Cerebellar cortex (tissue), 1 donor: Measurements from ENCODE around the gene LDLRAP1.
A peak's percentile ranks its signal among the peaks of the same experiment; 100 is the strongest.

Source experiments
- DNase-seq: peaks from one replicate; pipeline ENCODE4 v3.0.0-alpha.2; 2015; ENCODE audit warnings: low spot score

LDLRAP1 gene

GRCh38 chr1:25544243-25544764 is 898 bp downstream of the LDLRAP1 start:
- no peak for DNase-seq

- peak; percentile 53 for DNase-seq
These were observed 1.4 kb downstream of the LDLRAP1 start for GRCh38 chr1:25544819-25545218.

DNA sequence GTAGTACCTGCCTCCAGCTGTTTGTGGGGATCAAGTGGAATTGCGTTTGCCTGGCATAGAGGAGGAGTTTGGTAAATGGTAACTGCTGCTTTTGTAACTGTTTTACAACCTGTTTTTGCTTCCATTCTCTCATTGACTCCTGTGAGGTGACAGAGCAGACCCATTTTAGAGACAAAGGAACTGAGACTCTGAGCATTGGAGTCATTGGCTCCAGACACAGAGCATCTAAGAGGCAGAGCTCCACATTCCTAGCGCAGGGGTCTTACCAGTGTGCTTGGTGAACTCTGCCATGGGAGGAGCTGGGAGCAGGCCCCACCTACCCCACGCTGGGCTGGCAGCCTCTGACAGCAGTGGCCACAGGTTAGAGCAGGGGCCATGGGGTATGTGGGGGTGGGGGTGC is 2.4 kb downstream of the LDLRAP1 start:
- no peak for DNase-seq

- DNase-seq, result no peak
These were observed 2.8 kb downstream of the LDLRAP1 start for GRCh38 chr1:25546193-25546592.

DNA sequence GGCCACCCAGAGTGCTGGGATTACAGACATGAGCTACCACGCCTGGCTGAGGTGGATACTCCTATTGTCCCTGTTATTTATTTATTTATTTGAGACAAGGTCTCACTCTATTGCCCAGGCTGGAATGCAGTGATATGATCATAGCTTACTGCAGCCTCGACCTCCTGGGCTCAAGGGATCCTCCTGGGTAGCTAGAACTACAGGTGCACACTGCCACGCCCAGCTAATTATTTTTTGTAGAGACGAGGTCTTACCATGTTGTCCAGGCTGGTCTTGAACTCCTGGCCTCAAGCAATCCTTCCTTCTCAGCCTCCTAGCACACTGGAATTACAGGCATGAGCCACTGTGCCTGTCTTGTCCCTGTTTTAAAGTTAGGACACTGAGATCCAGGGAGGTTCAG is 5.2 kb downstream of the LDLRAP1 start:
- no peak for DNase-seq

DNA sequence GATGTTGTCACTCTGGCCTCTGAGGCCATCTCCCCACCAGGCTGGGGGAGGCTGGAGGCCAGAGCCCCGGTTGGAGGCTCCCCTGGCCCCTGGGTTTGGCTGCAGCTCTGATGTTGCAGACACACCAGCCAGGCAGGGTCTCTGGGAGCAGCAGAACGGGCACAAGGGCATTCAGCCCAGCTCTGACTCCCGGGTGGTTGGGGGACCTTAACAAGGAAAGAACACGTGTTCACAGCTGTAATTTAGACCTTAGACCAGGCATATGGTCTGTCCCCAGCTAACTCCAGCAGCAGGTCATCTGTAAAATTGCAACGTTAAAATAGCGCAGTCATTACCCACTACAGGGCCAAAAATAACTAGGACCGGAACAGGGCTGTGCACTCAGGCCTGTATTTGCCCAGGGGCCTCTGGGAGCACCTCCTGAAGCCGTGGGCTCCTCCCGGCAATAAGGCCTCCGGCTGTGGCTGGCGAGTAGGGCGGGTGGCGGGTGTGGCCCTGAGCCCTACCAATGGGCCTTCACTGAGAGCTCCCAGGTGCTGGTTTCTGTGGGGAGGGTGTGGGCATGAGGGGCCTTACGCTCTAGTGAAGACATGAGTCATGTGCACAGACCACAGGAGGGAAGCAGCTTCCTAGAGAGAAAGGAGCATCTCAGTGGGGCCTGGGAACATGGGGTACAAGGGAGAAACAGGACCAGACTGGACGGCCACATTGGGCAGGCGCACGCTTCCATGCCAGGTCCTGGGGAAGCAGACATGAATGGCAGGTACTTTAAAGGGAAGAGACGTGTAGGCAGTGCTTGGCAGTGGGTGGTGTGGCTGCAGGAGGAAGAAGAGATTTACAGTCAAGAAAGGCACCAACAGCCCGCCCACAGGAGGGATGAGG is 6.1 kb downstream of the LDLRAP1 start:
- no peak for DNase-seq

DNA sequence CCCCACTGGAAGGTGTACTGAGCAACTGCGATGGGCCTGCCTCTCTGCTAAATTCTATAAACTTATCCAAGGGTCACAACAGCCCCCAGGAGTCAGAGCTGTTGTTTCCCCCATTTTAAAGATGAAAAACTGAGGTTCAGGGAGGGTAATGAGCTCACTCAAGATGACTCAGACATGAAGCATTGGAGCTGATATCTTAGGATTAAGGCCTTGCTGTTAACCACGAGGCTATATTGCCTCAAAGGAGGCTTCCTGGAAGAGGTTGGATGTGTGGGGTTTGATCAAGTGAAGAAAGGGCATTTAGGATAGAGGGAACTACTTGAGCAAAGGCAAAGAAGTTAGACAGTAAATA is 6.7 kb downstream of the LDLRAP1 start:
- no peak for DNase-seq

- DNase-seq, result no peak
These were observed 7.4 kb downstream of the LDLRAP1 start for GRCh38 chr1:25550683-25551310.

GRCh38 chr1:25553749-25554429 is 10.5 kb downstream of the LDLRAP1 start:
- no peak for DNase-seq

- DNase-seq, result no peak
These were observed 11.0 kb downstream of the LDLRAP1 start for GRCh38 chr1:25554430-25554780.

DNA sequence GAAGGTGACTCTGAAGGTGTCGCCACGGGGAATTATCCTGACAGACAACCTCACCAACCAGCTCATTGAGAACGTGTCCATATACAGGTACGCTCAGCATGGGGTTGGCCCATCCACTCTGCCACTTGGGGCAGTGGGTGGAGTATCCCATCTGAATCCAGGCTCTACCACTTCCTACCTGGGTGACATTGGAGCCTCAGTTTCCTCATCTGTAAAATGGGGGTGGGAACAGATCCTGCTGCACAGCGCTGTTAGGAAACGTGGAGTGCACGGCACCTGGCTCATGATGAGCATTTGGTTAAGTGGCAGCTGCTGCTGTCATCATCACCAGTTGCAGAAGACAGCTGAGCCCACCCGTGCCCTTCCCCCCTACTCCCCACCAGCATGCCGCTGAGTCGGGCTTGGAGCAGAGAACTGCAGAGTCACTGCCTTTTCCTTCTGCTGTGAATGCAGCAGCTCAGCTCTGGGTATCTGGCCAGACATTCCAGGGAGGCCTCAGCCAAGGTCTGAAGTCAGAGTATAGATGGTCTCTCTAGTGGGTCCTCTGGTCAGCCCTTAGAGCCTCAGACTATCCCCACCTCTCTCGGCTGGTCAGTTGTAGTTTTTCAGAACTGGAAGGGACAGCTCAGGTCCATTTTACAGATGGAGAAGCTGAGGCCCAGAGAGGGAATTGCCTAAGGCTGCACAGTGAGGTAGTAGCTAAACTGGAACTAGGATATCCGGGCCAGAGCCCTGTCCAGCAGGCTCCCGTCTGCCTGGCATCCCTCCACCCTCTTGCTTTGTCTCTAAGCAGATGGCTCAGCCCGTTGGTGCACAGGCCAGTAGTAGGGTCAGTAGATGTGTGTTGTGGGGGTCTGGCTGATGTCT is 11.7 kb downstream of the LDLRAP1 start:
- peak; percentile 72 for DNase-seq

DNA sequence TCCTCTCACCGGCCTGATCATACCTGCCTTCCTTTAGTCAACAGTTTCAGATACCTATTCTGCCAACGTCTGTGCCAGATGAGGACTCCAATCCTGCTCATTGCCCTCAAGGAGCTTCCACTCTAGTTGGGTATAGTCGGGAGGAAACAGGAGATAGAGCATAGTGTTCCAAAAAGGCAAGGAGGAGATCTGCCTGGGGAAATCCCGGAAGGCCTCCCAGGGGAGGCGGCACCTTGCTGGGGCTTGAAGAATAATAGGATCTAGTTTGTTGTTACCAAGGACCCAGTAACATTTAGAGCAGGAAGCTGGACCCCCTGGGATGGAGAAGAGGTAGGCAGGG is 12.3 kb downstream of the LDLRAP1 start:
- DNase-seq, result no peak

GRCh38 chr1:25556132-25556670 is 12.8 kb downstream of the LDLRAP1 start:
- no peak for DNase-seq

GRCh38 chr1:25556791-25557476 is 13.5 kb downstream of the LDLRAP1 start:
- DNase-seq, result peak; percentile 87

DNA sequence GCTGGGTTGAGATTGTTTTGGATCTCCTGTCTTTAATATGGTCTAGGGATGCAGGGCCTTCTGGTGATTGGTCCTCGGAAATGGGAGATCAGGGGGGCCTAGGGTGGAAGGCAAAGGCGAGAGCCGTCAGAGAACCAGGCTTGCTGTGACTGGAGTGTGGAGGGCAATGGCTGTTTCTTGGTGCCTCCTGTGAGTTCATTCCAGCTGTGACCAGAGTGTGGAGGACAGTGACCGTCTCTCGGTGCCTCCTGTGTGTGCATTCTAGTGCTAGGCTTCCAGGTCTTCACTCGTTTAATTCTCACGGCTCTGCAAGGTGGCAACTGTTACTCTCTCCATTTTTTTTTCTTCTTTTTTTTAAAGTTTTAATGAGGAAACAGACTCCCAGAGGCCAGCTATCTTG is 14.1 kb downstream of the LDLRAP1 start:
- DNase-seq, result no peak

DNA sequence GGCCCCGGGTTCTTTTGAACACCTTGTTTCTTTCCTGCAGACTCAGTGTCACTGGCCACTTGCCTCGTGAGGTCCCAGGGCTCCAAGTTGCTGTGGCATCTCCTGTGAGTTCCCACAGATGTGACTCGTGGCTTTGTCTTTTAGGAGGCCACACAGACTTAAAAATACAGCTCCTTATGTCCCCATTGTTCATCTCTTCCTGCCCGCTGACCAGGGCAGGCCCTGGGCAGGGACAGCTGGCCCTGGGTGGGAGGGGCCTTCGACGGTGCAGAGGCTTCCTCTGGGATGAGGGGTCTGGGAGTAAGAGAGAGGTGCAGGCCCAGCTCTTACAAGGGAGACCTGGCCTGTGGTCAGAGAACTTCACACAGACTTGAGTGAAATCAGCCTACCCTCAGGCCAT is 15.6 kb downstream of the LDLRAP1 start:
- DNase-seq, result no peak

DNA sequence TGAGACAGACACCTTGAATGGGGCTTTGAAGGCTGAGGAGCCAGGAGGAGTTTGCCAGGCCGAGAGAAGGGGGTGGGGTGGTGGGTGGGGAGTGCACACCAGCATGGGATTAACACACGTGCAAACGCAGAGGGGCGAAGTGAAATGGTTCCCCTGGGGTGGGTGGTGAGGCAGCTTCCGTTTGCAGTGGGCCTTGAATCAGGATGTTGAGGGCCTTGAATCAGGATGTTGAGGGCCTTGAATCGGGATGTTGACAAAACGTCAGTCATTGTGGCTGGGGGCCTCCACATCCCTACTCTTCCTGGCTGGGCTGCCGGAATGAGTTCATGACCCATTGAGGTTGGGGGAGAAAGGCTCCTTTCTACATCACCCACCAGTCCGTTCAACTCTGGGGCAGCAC is 16.6 kb downstream of the LDLRAP1 start:
- DNase-seq, result no peak

DNA sequence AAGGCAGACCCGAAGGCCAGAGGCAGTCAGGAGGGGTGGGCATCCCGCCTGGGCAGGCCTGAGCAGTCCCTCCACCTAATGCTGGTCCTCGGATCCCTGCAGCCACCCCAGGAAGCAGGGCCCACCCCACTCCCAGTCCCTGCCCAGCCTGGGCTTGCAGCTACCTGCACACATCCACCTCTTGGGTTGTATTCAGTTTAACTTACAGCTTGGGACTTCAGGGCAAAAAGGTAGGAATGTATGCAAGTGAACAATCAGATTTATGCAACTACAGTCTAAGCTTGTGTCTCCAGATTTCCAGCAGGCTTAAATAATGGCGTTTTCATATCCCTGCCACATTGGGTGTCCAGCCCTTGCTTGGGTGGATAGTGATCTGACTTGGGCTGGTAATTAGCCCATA is 17.4 kb downstream of the LDLRAP1 start:
- DNase-seq, result no peak

- DNase-seq, result no peak
These were observed 18.2 kb downstream of the LDLRAP1 start for GRCh38 chr1:25561421-25562100.

GRCh38 chr1:25562101-25562927 is 18.9 kb downstream of the LDLRAP1 start:
- no peak for DNase-seq
